A549 (cell line): ENCODE measurements around the gene PDK3. TPM values are rescaled to one million over a fixed set of nuclear protein-coding genes. Genes with fewer than 3 reads are reported as not detected.

Experiments
- ATAC-seq, 2 experiments: fragments of 200-7000 bp in 1 of 2; fragments of >200 bp in 1 of 2; cut with Nextera tagmentation in 1 of 2; cut with Tn5 transposase in 1 of 2; 3 replicates each; pipeline versions ENCODE4 v1.8.0 to v1.9.1; 2018 to 2020; ENCODE audit warnings: mild to moderate bottlenecking in 1 of 2, moderate library complexity in 1 of 2
- CTCF ChIA-PET: fragments of 300-600 bp; sonication (Branson Sonifier 250); formaldehyde crosslinking; extraction: SDS; loops from one replicate; lab custom pipeline; 2021; ENCODE audit warnings: antibody characterized with exemption, inconsistent platforms; lab: Yijun Ruan, JAX
- POLR2A ChIA-PET: fragments of 350-600 bp; formaldehyde crosslinking; extraction: SDS; loops from one replicate; lab custom pipeline; 2021; ENCODE audit warnings: antibody characterized with exemption, inconsistent platforms; lab: Yijun Ruan, JAX
- DNase-seq, 2 experiments: peaks; one replicate each; pipeline versions ENCODE4 v3.0.0 to v3.0.0-alpha.2; 2011 to 2016; ENCODE audit warnings: low read depth in 1 of 2, low spot score in 1 of 2
- FAIRE-seq: peaks from 2 replicates; lab custom pipeline; 2011; peaks lifted over from hg19 to GRCh38; lab: Jason Lieb, UNC
- H3K27ac ChIP-seq, 2 experiments: fragments of >200 bp; sonication (Bioruptor Twin); formaldehyde crosslinking; 3 replicates each; pipeline ENCODE4 v1.5.1; 2016 to 2017
- H3K4me1 ChIP-seq: fragments of >200 bp; sonication (Bioruptor Twin); formaldehyde crosslinking; 3 replicates; pipeline ENCODE4 v1.6.1; 2016
- H3K4me2 ChIP-seq: fragments of >200 bp; sonication (Bioruptor Twin); formaldehyde crosslinking; 3 replicates; pipeline ENCODE4 v1.6.1; 2016
- H3K4me3 ChIP-seq: fragments of >200 bp; sonication (Bioruptor Twin); formaldehyde crosslinking; 3 replicates; pipeline ENCODE4 v1.5.1; 2016
- H3K9me3 ChIP-seq: fragments of >200 bp; sonication (Bioruptor Twin); formaldehyde crosslinking; 3 replicates; pipeline ENCODE4 v1.6.1; 2016
- BHLHE40 ChIP-seq: IDR thresholded peaks from 2 replicates; pipeline ENCODE4 v1.6.1; 2012; ENCODE audit warnings: low read depth, low read length, inconsistent platforms
- CBX2 ChIP-seq: fragments of 200-600 bp; sonication (generic); IDR thresholded peaks from 2 replicates; pipeline ENCODE4 v1.6.1; 2016; ENCODE audit warnings: low read depth, mild to moderate bottlenecking, borderline replicate concordance
- CEBPB ChIP-seq, 2 experiments: fragments of >200 bp in 1 of 2; sonication (Bioruptor Twin) in 1 of 2; formaldehyde crosslinking in 1 of 2; IDR thresholded peaks; 2 replicates each; pipeline ENCODE4 v1.6.1; 2012 to 2016
- CHD4 ChIP-seq: fragments of 200-600 bp; sonication (generic); IDR thresholded peaks from 2 replicates; pipeline ENCODE4 v1.6.1; 2016; ENCODE audit warnings: antibody characterized with exemption, mild to moderate bottlenecking, borderline replicate concordance
- E2F6 ChIP-seq: IDR thresholded peaks from 2 replicates; pipeline ENCODE4 v1.6.1; 2012; ENCODE audit warnings: low read depth, borderline replicate concordance
- FOSB ChIP-seq: fragments of 250-450 bp; sonication (Bioruptor Pico); IDR thresholded peaks from 2 replicates; pipeline ENCODE4 v1.5.0; 2020; ENCODE audit warnings: mild to moderate bottlenecking, moderate library complexity
- HDAC2 ChIP-seq: fragments of 200-600 bp; sonication (generic); IDR thresholded peaks from 2 replicates; pipeline ENCODE4 v1.6.1; 2016
- HOXB13 ChIP-seq: fragments of 250-450 bp; sonication (Bioruptor Pico); IDR thresholded peaks from 2 replicates; pipeline ENCODE4 v1.5.0; 2020; ENCODE audit warnings: low read depth, mild to moderate bottlenecking, moderate library complexity
- HOXB5 ChIP-seq: fragments of 250-450 bp; sonication (Bioruptor Pico); IDR thresholded peaks from 2 replicates; pipeline ENCODE4 v1.5.0; 2020; ENCODE audit warnings: mild to moderate bottlenecking, moderate library complexity
- JUN ChIP-seq, 2 experiments: fragments of >200 bp; sonication (Bioruptor Twin); formaldehyde crosslinking; IDR thresholded peaks; 2 replicates in 1 of 2; 3 replicates in 1 of 2; pipeline ENCODE4 v1.6.1; 2016 to 2017
- JUNB ChIP-seq: fragments of >200 bp; sonication (Bioruptor Twin); formaldehyde crosslinking; IDR thresholded peaks from 2 replicates; pipeline ENCODE4 v1.6.1; 2016
- KDM5A ChIP-seq: fragments of 200-600 bp; sonication (generic); IDR thresholded peaks from 2 replicates; pipeline ENCODE4 v1.6.1; 2016; ENCODE audit warnings: antibody characterized with exemption, mild to moderate bottlenecking
- MAFK ChIP-seq: fragments of 450-650 bp; IDR thresholded peaks from 2 replicates; pipeline ENCODE4 v1.6.1; 2014; ENCODE audit not compliant: partially characterized antibody
- POLR2A ChIP-seq: IDR thresholded peaks from 2 replicates; pipeline ENCODE4 v1.6.1; 2012; ENCODE audit warnings: mild to moderate bottlenecking, low read length
- RAD21 ChIP-seq, 2 experiments: fragments of >200 bp in 1 of 2; sonication (Bioruptor Twin) in 1 of 2; formaldehyde crosslinking in 1 of 2; IDR thresholded peaks in 1 of 2; conservative IDR thresholded peaks in 1 of 2; 2 replicates in 1 of 2; 3 replicates in 1 of 2; pipeline ENCODE4 v1.6.1; 2012 to 2018; ENCODE audit warnings: inconsistent platforms in 1 of 2
- RARB ChIP-seq: fragments of 250-450 bp; sonication (Bioruptor Pico); IDR thresholded peaks from 2 replicates; pipeline ENCODE4 v1.8.0; 2021; ENCODE audit warnings: mild to moderate bottlenecking, moderate library complexity
- RNF2 ChIP-seq: fragments of 200-600 bp; sonication (generic); IDR thresholded peaks from 2 replicates; pipeline ENCODE4 v1.6.1; 2016; ENCODE audit warnings: low read depth, mild to moderate bottlenecking, antibody characterized with exemption, moderate library complexity, borderline replicate concordance
- SREBF2 ChIP-seq: fragments of 450-650 bp; IDR thresholded peaks from 2 replicates; pipeline ENCODE4 v1.6.1; 2014; ENCODE audit warnings: mild to moderate bottlenecking, moderate library complexity
- ZSCAN20 ChIP-seq: fragments of 250-450 bp; sonication (Bioruptor Pico); IDR thresholded peaks from 2 replicates; pipeline ENCODE4 v1.8.0; 2022; ENCODE audit warnings: mild to moderate bottlenecking, moderate library complexity
- WGBS: methylation state at CpG from one replicate; pipeline ENCODE4 v1.1.6; 2017; ENCODE audit errors: missing lambda C conversion rate; 5-methylcytosine and 5-hydroxymethylcytosine counted together
- polyA plus RNA-seq, 4 experiments: library from polyadenylated mRNA; depleted of rRNA in 3 of 4; stranded (reverse); fragments of >200 nt; fragmentation: RNase III in 1 of 4; extraction: RNeasy Plus Mini Kit Qiagen cat#74134 plus additional on column Dnase treatment in 1 of 4; gene quantifications; 2 replicates in 3 of 4; 3 replicates in 1 of 4; pipeline ENCODE4 v1.2.3, GENCODE V29; 2011 to 2017

The PDK3 gene
- polyA plus RNA-seq, 2 of the 4 experiments (the other 2 are of a cell fraction): 5.3 to 14.1 TPM

GRCh38 chrX:24466025-24466424 lies 939 bp downstream of the PDK3 start:
- 77% methylated on average over 11 of the region's 11 CpGs for WGBS
- POLR2A ChIA-PET: no interaction called here
- DNase-seq (no peak), ATAC-seq (no peak), FAIRE-seq (no peak)
- CTCF ChIA-PET: interaction anchor here (1.6 to 2.9 kb wide), 2 partner anchors 33 to 69 kb away, joined by 4 to 15 read pairs; no protein-coding TSS in a partner anchor
- no peak for TF ChIP-seq KDM5A
- no peak for TF ChIP-seq SREBF2
- TF ChIP-seq HOXB13 (CRISPR knock-in tag): no peak
- TF ChIP-seq HDAC2: no peak
- H3K9me3 ChIP-seq: no peaks in the 10 kb centered on the region
- peak overlapping the region; percentile 95 for H3K4me3 ChIP-seq
- H3K4me2 ChIP-seq: peak overlapping the region; percentile 92
- H3K27ac ChIP-seq: peak overlapping the region in 1 of 2 experiments; percentile 92; a peak in 1 of 6 replicates
- H3K4me1 ChIP-seq: 0 out of 3 replicates have a peak, but pooled peaks cover 5% of the 10 kb centered on the region

- Histone ChIP-seq H3K4me1 (0 out of 3 replicates have a peak, but pooled peaks cover 5% of the 10 kb centered on the region), H3K4me3 (no peak overlapping the region), H3K9me3 (no peaks in the 10 kb centered on the region), H3K4me2 (no peak overlapping the region), H3K27ac (no peak overlapping the region)
- FAIRE-seq (no peak), DNase-seq (no peak), ATAC-seq (no peak)
- ChIA-PET POLR2A (no interaction called here), CTCF (interaction anchor here (0.6 to 1.6 kb wide), 2 partner anchors 13 to 19 kb away, joined by 3 to 4 read pairs; no protein-coding TSS in a partner anchor)
- no peak for TF ChIP-seq RARB (CRISPR knock-in tag)
- TF ChIP-seq, all 56 proteins: peak for 0
- WGBS: 38% methylated on average over 1 of the region's 1 CpG
These were observed 3.2 kb downstream of the PDK3 start for GRCh38 chrX:24468245-24468644.

GRCh38 chrX:24471808-24472207 lies 6.7 kb downstream of the PDK3 start:
- ChIA-PET CTCF (no interaction called here), POLR2A (no interaction called here)
- Histone ChIP-seq H3K4me3 (no peak overlapping the region), H3K9me3 (no peaks in the 10 kb centered on the region), H3K4me2 (no peak overlapping the region), H3K27ac (no peak overlapping the region), H3K4me1 (no peaks in the 10 kb centered on the region)
- FAIRE-seq: peak; percentile 95
- no peak for DNase-seq
- TF ChIP-seq RNF2 (no peak), JUN (IDR thresholded peaks at IDR 0.05) (no peak), POLR2A (no peak), CEBPB (IDR thresholded peaks at IDR 0.05) (no peak), FOSB (CRISPR knock-in tag) (no peak), JUNB (no peak), ZSCAN20 (CRISPR knock-in tag) (no peak), E2F6 (no peak)
- WGBS: 64% methylated on average over 2 of the region's 2 CpGs
- ATAC-seq: no peak

GRCh38 chrX:24475480-24475879 lies 10.4 kb downstream of the PDK3 start:
- no peak overlapping the region for H3K27ac ChIP-seq
- CTCF ChIA-PET: interaction anchor here (0.9 to 1.6 kb wide), 2 partner anchors 14 to 23 kb away, joined by 3 to 5 read pairs; no protein-coding TSS in a partner anchor
- 85% methylated on average over 6 of the region's 6 CpGs for WGBS
- FAIRE-seq: no peak
- no peak for TF ChIP-seq RAD21 (conservative IDR thresholded peaks at IDR 0.05 in 1 of 2, IDR thresholded peaks at IDR 0.05 in 1 of 2)
- no peak for TF ChIP-seq HOXB5 (CRISPR knock-in tag)
- TF ChIP-seq BHLHE40: no peak
- TF ChIP-seq CBX2: no peak
- TF ChIP-seq, all 56 proteins: peak for 0
- no peak overlapping the region for H3K4me2 ChIP-seq
- no peak overlapping the region for H3K4me3 ChIP-seq
- DNase-seq (no peak), ATAC-seq (no peak)
- no peaks in the 10 kb centered on the region for H3K9me3 ChIP-seq
- POLR2A ChIA-PET: no interaction called here
- H3K4me1 ChIP-seq: no peaks in the 10 kb centered on the region

GRCh38 chrX:24478509-24478908 lies 13.4 kb downstream of the PDK3 start:
- ATAC-seq (no peak), FAIRE-seq (no peak), DNase-seq (no peak)
- Histone ChIP-seq H3K4me2 (no peak overlapping the region), H3K27ac (no peak overlapping the region), H3K4me3 (no peak overlapping the region), H3K4me1 (no peaks in the 10 kb centered on the region), H3K9me3 (no peaks in the 10 kb centered on the region)
- TF ChIP-seq MAFK (peak; percentile 78), CHD4 (no peak)
- ChIA-PET POLR2A (no interaction called here), CTCF (interaction anchor here (1.2 kb wide), 1 partner anchor 666 kb away, joined by 3 read pairs; no protein-coding TSS in a partner anchor)
- WGBS: 93% methylated on average over 4 of the region's 4 CpGs
